Smooth muscle cell (in vitro differentiated cells): Measurements from ENCODE around the gene EIF3F. TPM values are rescaled to one million over a fixed set of nuclear protein-coding genes. Genes with fewer than 3 reads are reported as not detected.
A peak's percentile ranks its signal among the peaks of the same experiment; 100 is the strongest.

ENCODE experiments used
- DNase-seq: peaks from one replicate; lab custom pipeline; 2025; ENCODE audit not compliant: unreplicated experiment; lab: John Stamatoyannopoulos, UW
- H2AFZ ChIP-seq: fragments of 200-600 bp; sonication (generic); 2 replicates; pipeline ENCODE4 v1.6.0; 2016; ENCODE audit warnings: antibody characterized with exemption, low read depth, mild to moderate bottlenecking
- H3F3A ChIP-seq: fragments of 200-600 bp; sonication (generic); 2 replicates; pipeline ENCODE4 v1.6.0; 2017; ENCODE audit warnings: antibody characterized with exemption, low read depth
- H3K27ac ChIP-seq: fragments of 200-600 bp; sonication (generic); 2 replicates; pipeline ENCODE4 v1.5.1; 2016; ENCODE audit warnings: low read depth, mild to moderate bottlenecking
- H3K27me3 ChIP-seq: fragments of 200-600 bp; sonication (generic); 2 replicates; pipeline ENCODE4 v1.6.1; 2016; ENCODE audit warnings: low read depth, mild to moderate bottlenecking
- H3K36me3 ChIP-seq: fragments of 200-600 bp; sonication (generic); 2 replicates; pipeline ENCODE4 v1.5.1; 2016; ENCODE audit warnings: low read depth
- H3K4me1 ChIP-seq: fragments of 200-600 bp; sonication (generic); 2 replicates; pipeline ENCODE4 v1.5.1; 2016; ENCODE audit warnings: low read depth
- H3K4me2 ChIP-seq: fragments of 200-600 bp; sonication (generic); 2 replicates; pipeline ENCODE4 v1.6.0; 2016; ENCODE audit warnings: mild to moderate bottlenecking
- H3K4me3 ChIP-seq: fragments of 200-600 bp; sonication (generic); 2 replicates; pipeline ENCODE4 v1.5.1; 2016; ENCODE audit warnings: mild to moderate bottlenecking
- H3K79me2 ChIP-seq: fragments of 200-600 bp; sonication (generic); 2 replicates; pipeline ENCODE4 v1.6.0; 2016; ENCODE audit warnings: low read depth, mild to moderate bottlenecking
- H3K9ac ChIP-seq: fragments of 200-600 bp; sonication (generic); 2 replicates; pipeline ENCODE4 v1.6.0; 2016; ENCODE audit warnings: low read depth
- H3K9me3 ChIP-seq: fragments of 200-600 bp; sonication (generic); replicated peaks from 2 replicates; pipeline ENCODE4 v1.5.1; 2016; ENCODE audit warnings: low read depth
- H4K20me1 ChIP-seq: fragments of 200-600 bp; sonication (generic); 2 replicates; pipeline ENCODE4 v1.6.0; 2016; ENCODE audit warnings: low read depth
- WGBS: methylation state at CpG from one replicate; pipeline ENCODE4 v1.1.7; 2016; ENCODE audit warnings: low lambda C conversion rate; 5-methylcytosine and 5-hydroxymethylcytosine counted together
- polyA plus RNA-seq: library from polyadenylated mRNA; unstranded; fragments of >200 nt; fragmentation: Nextera tagmentation; extraction: Ambion mirVana; gene quantifications from 2 replicates; pipeline ENCODE4 v1.2.1, GENCODE V29; 2016
- total RNA-seq: library from RNA; depleted of rRNA; stranded (reverse); fragments of >200 nt; gene quantifications from 2 replicates; pipeline ENCODE4 v1.2.3, GENCODE V29; 2014
- TF ChIP-seq, protein P1 (sequence below): fragments of 200-600 bp; sonication (generic); IDR thresholded peaks from 2 replicates; pipeline ENCODE4 v1.5.1; 2017; ENCODE audit warnings: borderline replicate concordance, mild to moderate bottlenecking, antibody characterized with exemption; ENCODE audit not compliant: insufficient read depth, poor library complexity, severe bottlenecking

Gene EIF3F
- total and polyA plus RNA-seq, 2 experiments from 2014 or later, result 148 to 199 TPM

DNA sequence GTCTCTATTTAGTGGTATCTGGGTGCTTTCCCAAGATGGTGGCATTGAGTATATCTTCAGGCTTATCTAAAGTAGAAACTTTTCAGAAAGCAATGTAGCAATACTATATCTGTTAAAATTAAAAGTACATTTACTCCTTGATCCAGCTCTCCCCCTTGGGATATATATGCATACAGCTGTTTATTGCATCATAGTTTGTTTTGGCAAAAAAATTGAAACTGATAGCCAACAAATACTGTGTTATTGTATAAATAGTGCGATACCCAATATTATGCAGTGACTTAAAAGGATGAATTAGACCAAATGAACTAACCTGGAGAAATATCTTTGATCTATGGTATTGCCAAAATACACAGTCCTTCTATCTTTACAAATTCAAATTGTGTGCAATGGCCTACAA, 37.2 kb upstream of the EIF3F start:
- no peaks in the 10 kb centered on the region for H3K79me2 ChIP-seq
- H3K9me3 ChIP-seq, result no peaks in the 10 kb centered on the region
- no peaks in the 10 kb centered on the region for H3K27me3 ChIP-seq
- no peak overlapping the region for H3K4me2 ChIP-seq
- no peaks in the 10 kb centered on the region for H3F3A ChIP-seq
- DNase-seq, result no peak
- no peak overlapping the region for H3K4me3 ChIP-seq
- no peaks in the 10 kb centered on the region for H3K36me3 ChIP-seq
- no peak overlapping the region for H2AFZ ChIP-seq
- TF ChIP-seq, protein P1, sequence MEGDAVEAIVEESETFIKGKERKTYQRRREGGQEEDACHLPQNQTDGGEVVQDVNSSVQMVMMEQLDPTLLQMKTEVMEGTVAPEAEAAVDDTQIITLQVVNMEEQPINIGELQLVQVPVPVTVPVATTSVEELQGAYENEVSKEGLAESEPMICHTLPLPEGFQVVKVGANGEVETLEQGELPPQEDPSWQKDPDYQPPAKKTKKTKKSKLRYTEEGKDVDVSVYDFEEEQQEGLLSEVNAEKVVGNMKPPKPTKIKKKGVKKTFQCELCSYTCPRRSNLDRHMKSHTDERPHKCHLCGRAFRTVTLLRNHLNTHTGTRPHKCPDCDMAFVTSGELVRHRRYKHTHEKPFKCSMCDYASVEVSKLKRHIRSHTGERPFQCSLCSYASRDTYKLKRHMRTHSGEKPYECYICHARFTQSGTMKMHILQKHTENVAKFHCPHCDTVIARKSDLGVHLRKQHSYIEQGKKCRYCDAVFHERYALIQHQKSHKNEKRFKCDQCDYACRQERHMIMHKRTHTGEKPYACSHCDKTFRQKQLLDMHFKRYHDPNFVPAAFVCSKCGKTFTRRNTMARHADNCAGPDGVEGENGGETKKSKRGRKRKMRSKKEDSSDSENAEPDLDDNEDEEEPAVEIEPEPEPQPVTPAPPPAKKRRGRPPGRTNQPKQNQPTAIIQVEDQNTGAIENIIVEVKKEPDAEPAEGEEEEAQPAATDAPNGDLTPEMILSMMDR, result no peak
- WGBS, result 94% methylated on average over 1 of the region's 1 CpG
- no peaks in the 10 kb centered on the region for H4K20me1 ChIP-seq
- no peak overlapping the region for H3K9ac ChIP-seq
- H3K27ac ChIP-seq, result no peak overlapping the region
- H3K4me1 ChIP-seq, result no peaks in the 10 kb centered on the region

DNA sequence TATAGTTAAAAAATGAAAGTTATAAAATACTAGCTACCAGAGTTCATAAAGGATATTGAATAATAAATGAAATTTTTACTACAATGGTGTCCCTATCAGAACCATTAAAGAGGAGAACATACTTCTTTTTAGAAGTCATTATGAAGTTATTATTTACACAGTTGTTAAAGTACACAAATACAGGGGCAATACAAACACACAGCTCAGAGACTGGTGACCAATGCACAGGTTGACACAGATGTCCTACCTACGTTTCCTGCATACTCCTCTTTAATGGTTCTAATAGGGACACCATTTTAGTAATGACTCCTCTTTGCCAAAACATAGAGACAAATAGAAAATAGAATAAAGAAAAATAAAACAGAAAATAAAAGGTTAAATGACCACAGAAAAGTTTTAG, 31.9 kb upstream of the EIF3F start:
- Histone ChIP-seq H3K27ac (no peak overlapping the region), H3K4me3 (no peak overlapping the region), H3K79me2 (no peaks in the 10 kb centered on the region), H3F3A (no peaks in the 10 kb centered on the region), H3K36me3 (no peaks in the 10 kb centered on the region), H3K9ac (no peak overlapping the region), H4K20me1 (no peaks in the 10 kb centered on the region), H3K27me3 (no peaks in the 10 kb centered on the region), H3K9me3 (no peaks in the 10 kb centered on the region), H3K4me1 (no peaks in the 10 kb centered on the region), H2AFZ (no peak overlapping the region), H3K4me2 (no peak overlapping the region)
- no peak for DNase-seq
- 89% methylated on average over 1 of the region's 1 CpG for WGBS
- TF ChIP-seq, protein P1, result no peak

DNA sequence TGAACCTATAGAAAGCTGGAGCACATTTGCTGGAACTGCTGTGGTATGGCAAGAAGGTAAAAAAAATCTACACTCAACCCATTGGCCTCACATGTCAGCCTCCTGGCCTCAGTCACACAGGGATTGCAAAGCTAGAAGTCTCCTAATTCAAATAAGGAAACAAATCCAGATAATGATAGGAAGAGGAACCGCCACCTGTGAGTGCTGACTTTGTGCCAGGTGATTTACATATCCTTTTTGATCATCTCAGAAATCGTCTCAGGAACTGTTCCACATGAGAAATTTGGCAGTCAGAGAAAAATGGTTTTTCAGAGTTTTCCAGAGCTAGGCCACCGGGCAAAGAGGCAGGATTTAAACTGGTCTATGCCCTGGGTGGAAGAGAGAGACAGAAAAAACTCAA, 22.9 kb upstream of the EIF3F start:
- DNase-seq, result no peak
- Histone ChIP-seq H3K9me3 (no peaks in the 10 kb centered on the region), H4K20me1 (no peaks in the 10 kb centered on the region), H3K79me2 (no peaks in the 10 kb centered on the region), H3K4me1 (no peaks in the 10 kb centered on the region), H3K27me3 (no peaks in the 10 kb centered on the region), H2AFZ (no peak overlapping the region), H3K27ac (no peak overlapping the region), H3F3A (no peaks in the 10 kb centered on the region), H3K4me3 (no peak overlapping the region), H3K36me3 (no peaks in the 10 kb centered on the region), H3K4me2 (no peak overlapping the region), H3K9ac (no peak overlapping the region)
- TF ChIP-seq, protein P1, result no peak
- 88% methylated on average over 3 of the region's 3 CpGs for WGBS

DNA sequence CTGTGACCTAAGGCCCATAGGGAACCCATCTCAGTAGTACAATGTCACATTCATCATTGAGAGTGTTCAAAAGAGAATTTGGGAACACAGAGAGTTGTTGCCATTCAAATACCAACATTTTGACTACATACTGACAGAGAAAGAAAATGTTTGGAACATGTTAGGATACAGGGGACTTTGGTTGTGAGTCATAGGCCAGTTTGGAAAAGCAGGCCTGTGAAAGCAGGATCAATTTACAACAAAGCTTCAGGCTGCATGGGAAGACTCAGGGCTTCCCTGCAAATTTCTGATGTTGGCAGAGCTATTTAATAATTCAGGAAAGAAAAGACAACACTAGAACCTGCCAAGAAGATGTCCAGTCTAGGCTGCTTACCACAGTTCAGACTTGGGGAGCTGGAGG, 22.3 kb upstream of the EIF3F start:
- DNase-seq, result no peak
- no peaks in the 10 kb centered on the region for H3F3A ChIP-seq
- H3K9me3 ChIP-seq, result no peaks in the 10 kb centered on the region
- no peak overlapping the region for H3K4me2 ChIP-seq
- no peaks in the 10 kb centered on the region for H3K36me3 ChIP-seq
- H4K20me1 ChIP-seq, result no peaks in the 10 kb centered on the region
- no peak overlapping the region for H2AFZ ChIP-seq
- H3K9ac ChIP-seq, result no peak overlapping the region
- no peaks in the 10 kb centered on the region for H3K79me2 ChIP-seq
- peak overlapping the region; percentile 28 for H3K27ac ChIP-seq
- TF ChIP-seq, protein P1, result no peak
- H3K4me1 ChIP-seq, result no peaks in the 10 kb centered on the region
- H3K27me3 ChIP-seq, result no peaks in the 10 kb centered on the region
- no peak overlapping the region for H3K4me3 ChIP-seq
